HG03108 (cell line): ENCODE data around the gene TMOD3.

ENCODE experiments used
- ATAC-seq: cut with Tn5 transposase; IDR thresholded peaks from one replicate; pipeline ENCODE4 v1.9.1; 2021; ENCODE audit warnings: moderate library complexity; ENCODE audit not compliant: unreplicated experiment

The TMOD3 gene

DNA sequence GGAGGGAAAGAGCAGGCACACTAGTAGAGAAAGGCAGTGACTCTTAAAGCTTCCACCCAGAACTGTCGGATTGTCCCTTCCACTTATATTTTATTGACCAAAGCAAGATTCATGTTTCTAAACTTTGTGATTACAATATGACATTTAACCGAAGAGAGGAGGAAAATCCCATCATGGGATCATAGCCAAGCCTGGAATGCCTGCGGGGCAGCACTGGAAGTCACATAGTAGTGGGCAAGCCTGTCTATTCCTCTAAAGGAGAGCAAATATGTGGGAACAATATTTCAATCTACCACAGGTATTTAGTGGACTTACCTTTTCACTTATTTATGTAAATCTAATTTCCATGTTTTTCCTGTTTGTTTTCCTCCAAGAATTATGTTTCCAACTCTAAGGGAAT, 3.8 kb upstream of the TMOD3 start:
- no peak for ATAC-seq

- no peak for ATAC-seq
Measured at GRCh38 chr15:51828621-51829375, 655 bp upstream of the TMOD3 start.

- ATAC-seq, result peak; percentile 24
Measured at GRCh38 chr15:51830276-51830806, 888 bp downstream of the TMOD3 start.

DNA sequence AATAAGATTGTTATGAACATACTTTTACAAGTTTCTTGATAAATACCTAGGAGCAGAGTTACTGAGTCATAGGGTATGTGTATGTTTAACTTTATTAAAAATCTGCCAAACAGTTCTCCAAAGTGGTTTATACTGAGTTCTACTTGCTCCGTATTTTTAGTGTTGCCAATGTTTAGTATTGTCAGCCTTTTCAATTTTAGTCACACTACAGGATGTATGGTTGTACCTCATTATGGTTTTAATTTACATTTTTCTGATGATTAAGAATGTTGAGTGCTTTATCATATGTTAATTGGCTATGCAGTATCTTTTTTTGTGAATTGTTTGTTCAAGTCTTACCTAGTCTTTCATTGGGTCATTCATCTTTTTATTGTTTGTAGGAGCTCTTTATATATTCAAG, 4.3 kb downstream of the TMOD3 start:
- ATAC-seq, result no peak

- ATAC-seq, result peak; percentile 63
Measured at GRCh38 chr15:51837792-51838251, 8.4 kb downstream of the TMOD3 start.

DNA sequence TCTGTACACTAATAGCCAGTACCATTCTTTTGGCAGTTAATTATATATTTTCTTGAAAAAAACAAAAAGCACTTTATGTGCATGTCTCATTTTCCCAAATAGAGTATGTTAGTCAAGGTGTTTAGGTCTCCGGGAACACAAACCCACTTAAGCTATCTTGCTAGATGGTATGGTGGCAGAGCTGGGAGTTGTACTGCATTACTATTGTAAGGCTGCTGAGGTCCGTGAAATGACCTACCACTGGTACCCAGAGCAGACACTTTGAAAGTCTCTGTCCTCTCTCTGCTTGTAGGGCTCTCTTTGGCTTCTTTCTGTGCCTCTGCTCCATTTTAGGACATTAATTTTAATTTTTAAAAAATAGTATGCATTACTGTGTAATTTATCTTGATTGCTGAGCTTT, 8.8 kb downstream of the TMOD3 start:
- ATAC-seq, result no peak

- no peak for ATAC-seq
Measured at GRCh38 chr15:51840692-51841091, 11.2 kb downstream of the TMOD3 start.

DNA sequence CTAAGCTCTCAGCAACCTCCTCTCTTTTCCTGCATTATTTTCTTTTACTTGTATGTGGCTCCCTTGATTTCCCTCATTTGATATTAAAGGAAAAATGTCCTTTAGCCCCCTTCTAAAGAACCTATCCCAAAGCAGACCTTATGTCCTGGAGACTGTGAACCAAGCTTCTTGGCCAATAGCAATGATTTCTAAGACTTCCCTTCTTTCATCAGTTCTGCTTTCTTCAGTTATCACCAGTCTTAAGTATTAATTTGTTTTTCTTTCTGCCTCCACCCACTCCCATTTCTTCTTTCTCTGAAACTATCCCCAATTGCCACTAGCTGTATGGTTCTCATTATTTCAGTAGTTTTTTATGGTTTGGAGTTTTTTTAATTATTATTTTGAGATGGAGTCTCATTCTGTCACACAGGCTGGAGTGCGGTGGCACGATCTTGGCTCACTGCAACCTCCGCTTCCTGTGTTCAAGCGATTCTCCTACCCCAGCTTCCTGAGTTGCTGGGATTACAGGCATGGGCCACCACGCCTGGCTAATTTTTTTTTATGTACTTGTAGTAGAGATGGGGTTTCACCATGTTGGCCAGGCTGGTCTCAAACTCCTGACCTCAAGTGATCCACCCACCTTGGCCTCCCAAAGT, 12.1 kb downstream of the TMOD3 start:
- no peak for ATAC-seq

DNA sequence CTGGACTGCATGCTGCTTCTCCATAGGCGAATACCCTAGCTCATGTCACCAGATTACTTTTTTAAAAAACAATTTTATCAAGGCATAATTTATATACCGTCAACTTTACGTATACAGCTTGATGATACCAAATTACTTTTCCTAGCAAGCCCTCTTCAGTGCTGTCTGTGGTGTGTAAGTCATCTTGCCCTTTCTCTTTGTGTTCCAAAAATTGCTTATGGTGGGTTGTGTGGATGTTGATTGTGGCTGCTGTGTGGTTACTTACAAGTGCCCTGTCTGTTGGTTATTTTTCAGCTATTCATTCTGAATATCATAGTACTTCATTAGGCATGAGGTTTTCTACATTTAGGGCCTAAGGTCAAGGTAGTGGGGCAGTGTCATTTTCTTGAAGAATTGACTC, 12.8 kb downstream of the TMOD3 start:
- no peak for ATAC-seq

GRCh38 chr15:51842852-51843737, 13.6 kb downstream of the TMOD3 start:
- peak; percentile 46 for ATAC-seq

DNA sequence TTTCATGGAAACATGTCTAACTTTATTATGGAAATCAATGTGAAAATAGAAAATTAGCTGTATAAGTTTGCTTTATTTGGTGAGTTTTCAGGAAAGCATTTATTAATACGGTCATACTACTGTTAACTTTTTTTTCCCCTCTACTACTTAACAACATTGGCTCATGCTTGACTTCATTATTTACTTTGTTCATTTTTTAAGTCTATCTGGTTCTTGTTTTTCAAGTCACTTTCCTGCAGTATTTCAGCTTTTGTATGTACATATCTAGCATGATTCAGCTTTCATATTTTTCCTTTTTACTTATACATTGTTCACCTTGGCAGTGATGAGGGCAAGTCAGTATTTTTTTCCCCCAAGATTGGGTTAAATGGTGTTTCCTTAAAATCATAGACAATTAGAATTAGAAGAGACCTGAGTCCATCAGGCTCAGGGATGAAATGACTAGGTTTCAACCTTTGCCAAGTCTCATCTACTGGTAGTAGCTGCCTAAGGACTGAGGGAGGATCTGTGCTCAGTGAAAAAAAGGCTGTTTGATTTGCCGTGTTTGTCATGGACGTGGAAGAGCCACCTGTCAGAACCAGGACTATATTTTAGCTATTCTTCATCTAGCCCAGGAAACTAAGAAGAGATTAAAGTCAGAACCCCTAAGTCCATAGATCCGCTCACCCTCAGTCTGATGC, 15.4 kb downstream of the TMOD3 start:
- ATAC-seq, result no peak

- ATAC-seq, result no peak
Measured at GRCh38 chr15:51846066-51846462, 16.6 kb downstream of the TMOD3 start.

GRCh38 chr15:51846463-51847230, 17.2 kb downstream of the TMOD3 start:
- ATAC-seq, result no peak

DNA sequence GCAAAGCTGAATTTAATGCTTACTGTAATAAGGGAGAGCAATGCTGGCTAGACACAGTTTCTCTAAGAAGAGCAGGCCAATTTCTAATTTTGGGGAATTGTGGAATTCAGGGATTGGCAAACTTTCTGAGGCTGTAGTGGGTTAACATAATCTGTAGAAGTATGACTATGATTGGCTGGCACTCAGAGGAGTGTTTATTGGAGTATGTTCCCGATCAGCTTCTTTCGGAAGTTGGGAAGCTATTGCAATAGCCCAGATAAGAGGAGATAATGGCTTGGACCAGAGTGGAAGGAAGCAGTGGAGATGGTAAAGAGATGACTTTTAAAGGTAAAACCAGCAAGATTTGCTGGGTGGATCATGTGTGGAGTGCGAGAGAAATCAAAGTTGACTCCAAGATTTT, 19.4 kb downstream of the TMOD3 start:
- ATAC-seq, result no peak

DNA sequence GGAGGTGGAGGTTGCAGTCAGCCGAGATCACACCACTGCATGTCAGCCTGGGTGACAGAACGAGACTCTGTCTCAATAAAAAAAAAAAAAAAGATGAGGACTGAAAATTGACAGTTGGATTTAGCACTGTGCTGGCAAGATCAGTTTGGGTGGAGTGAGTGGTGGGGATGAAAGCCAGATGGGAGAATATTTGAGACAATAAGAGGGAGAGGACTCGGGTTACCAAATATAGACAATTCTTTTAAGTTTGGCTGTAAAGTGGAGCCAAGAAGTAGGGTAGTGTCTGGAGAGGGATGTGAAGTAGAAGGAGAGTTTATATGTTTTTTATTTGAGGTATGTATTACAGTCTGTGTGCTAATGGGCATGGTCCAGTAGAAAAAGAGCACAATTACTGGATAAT, 20.4 kb downstream of the TMOD3 start:
- ATAC-seq, result no peak

- no peak for ATAC-seq
Measured at GRCh38 chr15:51853998-51854397, 24.5 kb downstream of the TMOD3 start.

DNA sequence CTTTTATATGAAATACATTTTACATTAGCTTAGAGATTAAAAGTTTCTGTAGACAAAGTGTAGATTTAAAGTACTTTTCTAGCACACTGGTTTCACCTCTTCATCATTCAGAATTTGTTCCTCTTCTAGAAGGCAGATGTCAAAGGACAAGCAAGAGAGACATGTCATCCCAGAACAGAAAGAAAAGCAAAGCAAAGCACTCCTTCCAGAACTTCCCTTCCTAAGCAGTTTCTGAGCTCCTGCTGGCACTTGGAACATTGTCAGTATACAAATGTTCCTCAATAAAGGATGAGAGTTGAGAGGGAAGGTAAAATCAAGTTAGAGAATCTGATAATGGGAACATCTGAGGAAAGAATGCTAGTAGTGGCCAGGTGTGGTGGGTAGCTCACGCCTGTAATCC, 26.2 kb downstream of the TMOD3 start:
- ATAC-seq, result no peak

GRCh38 chr15:51856714-51857380, 27.4 kb downstream of the TMOD3 start:
- ATAC-seq, result no peak

- no peak for ATAC-seq
Measured at GRCh38 chr15:51861557-51862359, 32.3 kb downstream of the TMOD3 start.
